Panc1 (cell line): ENCODE results near the gene KLHL15. TPM values are rescaled to one million over a fixed set of nuclear protein-coding genes. Genes with fewer than 3 reads are reported as not detected.
A peak's percentile ranks its signal among the peaks of the same experiment; 100 is the strongest.

Experiments
- ATAC-seq: fragments of 200-7000 bp; cut with Tn5 transposase; 2 replicates; pipeline ENCODE4 v1.9.1; 2020; ENCODE audit warnings: mild to moderate bottlenecking, moderate library complexity
- Bru-seq: library from RNA; stranded (reverse); fragments of 400-500 nt; gene quantifications from one replicate; lab custom pipeline; 2021; lab: Mats Ljungman, UMichigan
- BruChase-seq, 2 experiments: library from RNA; stranded (reverse); fragments of 400-500 nt; gene quantifications; one replicate each; lab custom pipeline; 2021; lab: Mats Ljungman, UMichigan
- BruUV-seq: library from RNA; stranded (reverse); fragments of 400-500 nt; replicated peaks from 2 replicates; lab custom pipeline; 2021; lab: Mats Ljungman, UMichigan
- CTCF ChIA-PET: fragments of 300-600 bp; sonication (Branson Sonifier 250); formaldehyde crosslinking; loops from one replicate; lab custom pipeline; 2022; ENCODE audit warnings: antibody characterized with exemption; lab: Charles Lee
- POLR2A ChIA-PET: fragments of 300-600 bp; sonication (Branson Sonifier 250); formaldehyde crosslinking; loops from one replicate; lab custom pipeline; 2022; ENCODE audit warnings: antibody characterized with exemption; lab: Charles Lee
- DNase-seq: peaks from one replicate; pipeline ENCODE4 v3.0.0-alpha.2; 2010; ENCODE audit warnings: low read depth, low spot score
- H3K27ac ChIP-seq: 2 replicates; pipeline ENCODE4 v1.5.1; 2011; ENCODE audit warnings: mild to moderate bottlenecking, low read length, inconsistent platforms
- H3K27me3 ChIP-seq: fragments of 200-500 bp; sonication (Bioruptor generic); 2 replicates; pipeline ENCODE4 v1.6.0; 2014; ENCODE audit warnings: low read length, inconsistent platforms; ENCODE audit not compliant: control insufficient read depth, insufficient read depth
- H3K36me3 ChIP-seq: fragments of 200-500 bp; sonication (Bioruptor generic); 2 replicates; pipeline ENCODE4 v1.5.1; 2014; ENCODE audit warnings: inconsistent platforms, mild to moderate bottlenecking, low read length, moderate library complexity; ENCODE audit not compliant: control insufficient read depth, insufficient read depth
- H3K4me1 ChIP-seq: 2 replicates; pipeline ENCODE4 v1.5.1; 2011; ENCODE audit warnings: inconsistent platforms, mild to moderate bottlenecking, low read length, moderate library complexity; ENCODE audit not compliant: control insufficient read depth, insufficient read depth
- H3K4me3 ChIP-seq, 2 experiments: 2 replicates each; pipeline ENCODE4 v1.5.1; 2011 to 2012; ENCODE audit warnings: low read depth in 2 of 2, low read length in 2 of 2, mild to moderate bottlenecking in 2 of 2, inconsistent platforms in 1 of 2, moderate library complexity in 1 of 2
- H3K9me3 ChIP-seq: fragments of 200-500 bp; sonication (Bioruptor generic); 2 replicates; pipeline ENCODE4 v1.5.1; 2014; ENCODE audit warnings: low read depth, mild to moderate bottlenecking, inconsistent platforms, low read length, moderate library complexity; ENCODE audit not compliant: control insufficient read depth, insufficient read depth
- CTCF ChIP-seq: fragments of 450-650 bp; IDR thresholded peaks from 2 replicates; pipeline ENCODE4 v1.5.1; 2017; ENCODE audit warnings: mild to moderate bottlenecking
- POLR2AphosphoS5 ChIP-seq: IDR thresholded peaks from 2 replicates; pipeline ENCODE4 v1.6.1; 2012; ENCODE audit warnings: mild to moderate bottlenecking, low read depth, low read length, moderate library complexity
- SIN3A ChIP-seq: IDR thresholded peaks from 2 replicates; pipeline ENCODE4 v1.6.1; 2012; ENCODE audit warnings: low read depth, mild to moderate bottlenecking, low read length, moderate library complexity, borderline replicate concordance; ENCODE audit not compliant: insufficient read depth
- TCF7L2 ChIP-seq: IDR thresholded peaks from 2 replicates; pipeline ENCODE4 v1.6.1; 2011; ENCODE audit warnings: mild to moderate bottlenecking, low read depth, low read length, inconsistent platforms
- in situ Hi-C: cut with HindIII; loops from 2 replicates; pipeline ENCODE4 v1.10.0; 2016; ENCODE audit warnings: low sequenced_read_pairs, low pct_unique_long_range_greater_than_20kb
- intact Hi-C: fragments of 100-400 bp; cut with micrococcal nuclease; formaldehyde crosslinking; loops from one replicate; pipeline ENCODE4 v1.10.0; 2022; ENCODE audit not compliant: unreplicated experiment
- long read RNA-seq: library from polyadenylated mRNA; unstranded; transcript quantifications from one replicate; pipeline ENCODE4 v2.0.0, GENCODE V29; 2021; ENCODE audit not compliant: unreplicated experiment
- polyA plus RNA-seq: library from polyadenylated mRNA; unstranded; fragments of >200 nt; gene quantifications from one replicate; pipeline ENCODE4 v1.2.1, GENCODE V29; 2012; ENCODE audit warnings: missing spikeins; ENCODE audit not compliant: insufficient read length
- total RNA-seq: library from RNA; stranded (reverse); gene quantifications from one replicate; pipeline ENCODE4 v1.2.1, GENCODE V29; 2021; ENCODE audit not compliant: unreplicated experiment
- TF ChIP-seq, protein P1 (sequence below), 2 experiments: IDR thresholded peaks; 2 replicates each; pipeline ENCODE4 v1.6.1; 2011 to 2012; ENCODE audit warnings: low read depth in 2 of 2, control low read depth in 1 of 2, low read length in 1 of 2, mild to moderate bottlenecking in 1 of 2, moderate library complexity in 1 of 2; ENCODE audit not compliant: insufficient read depth in 1 of 2

The KLHL15 gene
- 9.6 TPM for total RNA-seq
- 2.6 TPM for polyA plus RNA-seq
- percentile 79 among the genes with signal in this experiment for Bru-seq, nascent RNA
- BruChase-seq, experiment 1, labeled RNA remaining after a 2-hour chase, result percentile 87 among the genes with signal in this experiment
- BruChase-seq, experiment 2, labeled RNA remaining after a 6-hour chase, result percentile 67 among the genes with signal in this experiment
- long read RNA-seq, partial matches to known transcripts, result 11 of 13 reads
- long read RNA-seq, other reads (novel, unspliced or antisense), result 2 of 13 reads

DNA sequence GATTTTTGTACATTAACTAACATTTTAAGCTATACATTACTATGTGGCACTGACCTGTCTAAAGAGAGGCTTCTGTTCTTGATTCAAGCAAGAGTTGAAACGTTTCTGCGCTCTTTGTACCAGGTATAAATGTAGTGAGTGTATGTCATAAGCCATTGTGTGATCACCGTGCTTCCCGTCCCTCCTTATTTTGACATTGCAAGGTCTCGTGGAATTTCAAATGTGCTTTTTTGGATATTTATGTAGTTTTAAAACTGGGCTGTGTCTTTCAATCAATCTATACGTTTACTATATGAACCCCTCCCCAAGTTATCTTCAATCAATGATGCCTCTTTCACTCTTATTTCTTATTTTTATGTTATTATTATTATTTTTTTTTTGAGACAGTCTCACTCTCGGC is at the start of gene KLHL15:
Gene KLHL15 (minus strand): TSS at position 101 of the 400 bp plus-strand sequence. CDS start 20,493 bp downstream, outside the sequence.
- TF ChIP-seq CTCF (no peak), TCF7L2 (no peak), POLR2AphosphoS5 (no peak), SIN3A (no peak)
- TF ChIP-seq, protein P1, sequence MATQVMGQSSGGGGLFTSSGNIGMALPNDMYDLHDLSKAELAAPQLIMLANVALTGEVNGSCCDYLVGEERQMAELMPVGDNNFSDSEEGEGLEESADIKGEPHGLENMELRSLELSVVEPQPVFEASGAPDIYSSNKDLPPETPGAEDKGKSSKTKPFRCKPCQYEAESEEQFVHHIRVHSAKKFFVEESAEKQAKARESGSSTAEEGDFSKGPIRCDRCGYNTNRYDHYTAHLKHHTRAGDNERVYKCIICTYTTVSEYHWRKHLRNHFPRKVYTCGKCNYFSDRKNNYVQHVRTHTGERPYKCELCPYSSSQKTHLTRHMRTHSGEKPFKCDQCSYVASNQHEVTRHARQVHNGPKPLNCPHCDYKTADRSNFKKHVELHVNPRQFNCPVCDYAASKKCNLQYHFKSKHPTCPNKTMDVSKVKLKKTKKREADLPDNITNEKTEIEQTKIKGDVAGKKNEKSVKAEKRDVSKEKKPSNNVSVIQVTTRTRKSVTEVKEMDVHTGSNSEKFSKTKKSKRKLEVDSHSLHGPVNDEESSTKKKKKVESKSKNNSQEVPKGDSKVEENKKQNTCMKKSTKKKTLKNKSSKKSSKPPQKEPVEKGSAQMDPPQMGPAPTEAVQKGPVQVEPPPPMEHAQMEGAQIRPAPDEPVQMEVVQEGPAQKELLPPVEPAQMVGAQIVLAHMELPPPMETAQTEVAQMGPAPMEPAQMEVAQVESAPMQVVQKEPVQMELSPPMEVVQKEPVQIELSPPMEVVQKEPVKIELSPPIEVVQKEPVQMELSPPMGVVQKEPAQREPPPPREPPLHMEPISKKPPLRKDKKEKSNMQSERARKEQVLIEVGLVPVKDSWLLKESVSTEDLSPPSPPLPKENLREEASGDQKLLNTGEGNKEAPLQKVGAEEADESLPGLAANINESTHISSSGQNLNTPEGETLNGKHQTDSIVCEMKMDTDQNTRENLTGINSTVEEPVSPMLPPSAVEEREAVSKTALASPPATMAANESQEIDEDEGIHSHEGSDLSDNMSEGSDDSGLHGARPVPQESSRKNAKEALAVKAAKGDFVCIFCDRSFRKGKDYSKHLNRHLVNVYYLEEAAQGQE (IDR thresholded peaks at IDR 0.05; ENCODE audit: insufficient read depth in 1 of 2, low read depth in 2 of 2, low read length in 1 of 2), result no peak
- Histone ChIP-seq H3K36me3 (no peaks in the 10 kb centered on the region), H3K4me3 (peak within 1 kb of the TSS; percentile 53 to 61), H3K9me3 (no peaks in the 10 kb centered on the region), H3K27ac (peak within 1 kb of the TSS; percentile 79), H3K4me1 (no peaks in the 10 kb centered on the region), H3K27me3 (no peaks in the 10 kb centered on the region)
- POLR2A ChIA-PET, result interaction anchor here (1.2 kb wide), 1 partner anchor 27 kb away, joined by 3 read pairs; no protein-coding TSS in a partner anchor
- no peak for DNase-seq
- in situ Hi-C loops, result no loop called here
- intact Hi-C loops, result no loop called here
- CTCF ChIA-PET, result no interaction called here
- ATAC-seq, result no peak
- BruUV-seq, result no TSS peak

- in situ Hi-C loops (no loop called here), intact Hi-C loops (no loop called here)
- no peak for ATAC-seq
- Histone ChIP-seq H3K4me3 (no peak overlapping the region), H3K36me3 (peaks cover 28% of the 10 kb centered on the region; the same call in 1 of the 2 replicates), H3K9me3 (no peaks in the 10 kb centered on the region), H3K4me1 (no peaks in the 10 kb centered on the region), H3K27me3 (no peaks in the 10 kb centered on the region), H3K27ac (no peak overlapping the region)
- ChIA-PET POLR2A (interaction anchor here (0.7 kb wide), 1 partner anchor 198 kb away, joined by 5 read pairs; no protein-coding TSS in a partner anchor), CTCF (interaction anchor here (0.7 kb wide), 1 partner anchor 163 kb away, joined by 3 read pairs; no protein-coding TSS in a partner anchor)
- no peak for DNase-seq
- no TSS peak for BruUV-seq
- TF ChIP-seq POLR2AphosphoS5 (no peak), TCF7L2 (no peak), CTCF (no peak), SIN3A (no peak)
- TF ChIP-seq, protein P1 (IDR thresholded peaks at IDR 0.05; ENCODE audit: insufficient read depth in 1 of 2, low read depth in 2 of 2, low read length in 1 of 2), result no peak
Observed at GRCh38 chrX:24069877-24070276, 42.9 kb upstream of the KLHL15 start.
